ENCODE measurements around the gene TMEM248.

Gene TMEM248

DNA sequence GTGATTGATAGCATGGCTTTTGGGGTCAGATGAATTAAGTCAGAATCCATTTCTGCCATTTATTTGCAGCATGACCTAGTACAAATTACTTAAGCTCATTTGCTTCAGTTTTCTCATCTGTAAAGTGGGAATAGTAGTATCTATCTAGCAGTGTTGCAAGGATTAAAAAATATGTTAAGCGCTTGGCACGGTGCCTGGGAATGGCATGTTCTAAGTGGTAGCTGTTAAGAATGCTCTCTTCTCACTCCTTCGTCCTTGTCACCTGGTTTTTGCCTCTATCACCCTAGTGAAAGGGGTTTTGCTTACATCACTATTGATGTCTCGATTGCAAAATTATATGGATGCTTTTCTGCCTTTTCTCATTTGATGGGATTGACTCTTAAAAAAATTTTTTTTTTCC is 7.4 kb downstream of the TMEM248 start:
- H3F3A ChIP-seq (ENCODE audit: insufficient read depth, low read length): no peaks in the 10 kb centered on the region
- no peaks in the 10 kb centered on the region for H3K9me2 ChIP-seq (ENCODE audit: low read depth, low read length)
- H3K9me3 ChIP-seq (ENCODE audit: low read length): no peaks in the 10 kb centered on the region
- H3K27me3 ChIP-seq (ENCODE audit: insufficient read depth, low read length): no peaks in the 10 kb centered on the region
- peaks cover 39% of the 10 kb centered on the region for H3K36me3 ChIP-seq (ENCODE audit: insufficient read depth, low read length)
- no peak overlapping the region for H3K4me3 ChIP-seq (ENCODE audit: low read depth, low read length, poor library complexity, severe bottlenecking)
- TF ChIP-seq, protein P1, sequence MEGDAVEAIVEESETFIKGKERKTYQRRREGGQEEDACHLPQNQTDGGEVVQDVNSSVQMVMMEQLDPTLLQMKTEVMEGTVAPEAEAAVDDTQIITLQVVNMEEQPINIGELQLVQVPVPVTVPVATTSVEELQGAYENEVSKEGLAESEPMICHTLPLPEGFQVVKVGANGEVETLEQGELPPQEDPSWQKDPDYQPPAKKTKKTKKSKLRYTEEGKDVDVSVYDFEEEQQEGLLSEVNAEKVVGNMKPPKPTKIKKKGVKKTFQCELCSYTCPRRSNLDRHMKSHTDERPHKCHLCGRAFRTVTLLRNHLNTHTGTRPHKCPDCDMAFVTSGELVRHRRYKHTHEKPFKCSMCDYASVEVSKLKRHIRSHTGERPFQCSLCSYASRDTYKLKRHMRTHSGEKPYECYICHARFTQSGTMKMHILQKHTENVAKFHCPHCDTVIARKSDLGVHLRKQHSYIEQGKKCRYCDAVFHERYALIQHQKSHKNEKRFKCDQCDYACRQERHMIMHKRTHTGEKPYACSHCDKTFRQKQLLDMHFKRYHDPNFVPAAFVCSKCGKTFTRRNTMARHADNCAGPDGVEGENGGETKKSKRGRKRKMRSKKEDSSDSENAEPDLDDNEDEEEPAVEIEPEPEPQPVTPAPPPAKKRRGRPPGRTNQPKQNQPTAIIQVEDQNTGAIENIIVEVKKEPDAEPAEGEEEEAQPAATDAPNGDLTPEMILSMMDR (IDR thresholded peaks at IDR 0.05; ENCODE audit: low read length): no peak
- no peak for TF ChIP-seq EZH2 (IDR thresholded peaks at IDR 0.05; ENCODE audit: borderline replicate concordance, low read length)
- H3K27ac ChIP-seq (ENCODE audit: low read depth, low read length, poor library complexity, severe bottlenecking): no peak overlapping the region
- H4K20me1 ChIP-seq (ENCODE audit: insufficient read depth, low read length): no peaks in the 10 kb centered on the region
- no peak overlapping the region for H2AFZ ChIP-seq (ENCODE audit: low read length)
- no peak overlapping the region for H3K9ac ChIP-seq (ENCODE audit: low read length)
- no peak overlapping the region for H3K4me2 ChIP-seq (ENCODE audit: low read length)
- peaks cover 96% of the 10 kb centered on the region for H3K79me2 ChIP-seq (ENCODE audit: insufficient read depth, low read length)
- peaks cover 6% of the 10 kb centered on the region for H3K4me1 ChIP-seq (ENCODE audit: insufficient read depth, low read length, severe bottlenecking)

DNA sequence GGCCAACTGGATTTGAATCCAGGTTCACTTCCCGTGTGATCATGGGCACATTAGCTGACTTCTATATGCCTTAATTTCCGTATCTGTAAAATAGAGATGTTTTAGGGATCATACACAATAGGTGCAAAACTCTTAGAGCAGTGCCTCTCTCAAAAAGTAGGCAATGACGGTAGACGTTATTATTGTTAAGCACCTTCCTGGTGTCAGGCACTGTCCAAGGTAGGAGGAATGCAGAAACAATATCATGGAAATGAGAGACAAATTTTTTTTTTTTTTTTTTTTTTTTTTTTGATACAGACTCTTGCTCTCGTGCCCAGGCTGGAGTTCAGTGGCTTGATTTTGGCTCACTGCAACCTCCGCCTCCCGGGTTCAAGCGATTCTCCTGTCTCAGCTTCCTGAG is 8.1 kb downstream of the TMEM248 start:
- Histone ChIP-seq H4K20me1 (ENCODE audit: insufficient read depth, low read length) (no peaks in the 10 kb centered on the region), H3K79me2 (ENCODE audit: insufficient read depth, low read length) (peaks cover 94% of the 10 kb centered on the region), H3K9ac (ENCODE audit: low read length) (no peak overlapping the region), H3F3A (ENCODE audit: insufficient read depth, low read length) (no peaks in the 10 kb centered on the region), H3K36me3 (ENCODE audit: insufficient read depth, low read length) (peaks cover 31% of the 10 kb centered on the region), H3K9me2 (ENCODE audit: low read depth, low read length) (no peaks in the 10 kb centered on the region), H3K4me3 (ENCODE audit: low read depth, low read length, poor library complexity, severe bottlenecking) (no peak overlapping the region), H3K4me1 (ENCODE audit: insufficient read depth, low read length, severe bottlenecking) (peaks cover 4% of the 10 kb centered on the region), H3K27me3 (ENCODE audit: insufficient read depth, low read length) (no peaks in the 10 kb centered on the region), H3K27ac (ENCODE audit: low read depth, low read length, poor library complexity, severe bottlenecking) (no peak overlapping the region), H2AFZ (ENCODE audit: low read length) (no peak overlapping the region), H3K4me2 (ENCODE audit: low read length) (no peak overlapping the region), H3K9me3 (ENCODE audit: low read length) (no peaks in the 10 kb centered on the region)
- TF ChIP-seq, protein P1 (IDR thresholded peaks at IDR 0.05; ENCODE audit: low read length): no peak
- no peak for TF ChIP-seq EZH2 (IDR thresholded peaks at IDR 0.05; ENCODE audit: borderline replicate concordance, low read length)

DNA sequence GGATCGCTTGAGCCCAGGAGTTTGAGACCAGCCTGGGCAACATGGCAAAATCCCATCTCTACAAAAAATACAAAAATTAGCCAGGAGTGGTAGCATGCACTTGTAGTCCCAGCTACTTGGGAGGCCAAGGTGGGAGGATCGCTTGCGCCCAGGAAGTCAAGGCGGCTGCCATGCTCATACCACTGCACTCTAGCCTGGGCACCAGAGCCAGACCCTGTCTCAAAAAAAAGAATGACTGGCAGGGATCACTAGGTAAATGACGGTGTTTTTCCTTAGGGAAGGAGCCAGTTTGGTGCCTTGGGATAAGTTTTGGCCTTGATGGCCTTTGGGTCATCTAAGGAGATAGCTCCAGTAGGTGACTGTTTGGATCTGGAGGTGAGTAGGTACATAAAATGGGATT is 8.9 kb downstream of the TMEM248 start:
- Histone ChIP-seq H2AFZ (ENCODE audit: low read length) (no peak overlapping the region), H3K9me3 (ENCODE audit: low read length) (no peaks in the 10 kb centered on the region), H3K36me3 (ENCODE audit: insufficient read depth, low read length) (peaks cover 35% of the 10 kb centered on the region), H4K20me1 (ENCODE audit: insufficient read depth, low read length) (no peaks in the 10 kb centered on the region), H3F3A (ENCODE audit: insufficient read depth, low read length) (no peaks in the 10 kb centered on the region), H3K27me3 (ENCODE audit: insufficient read depth, low read length) (no peaks in the 10 kb centered on the region), H3K27ac (ENCODE audit: low read depth, low read length, poor library complexity, severe bottlenecking) (no peak overlapping the region), H3K9ac (ENCODE audit: low read length) (no peak overlapping the region), H3K9me2 (ENCODE audit: low read depth, low read length) (no peaks in the 10 kb centered on the region), H3K4me1 (ENCODE audit: insufficient read depth, low read length, severe bottlenecking) (peaks cover 4% of the 10 kb centered on the region), H3K79me2 (ENCODE audit: insufficient read depth, low read length) (peaks cover 95% of the 10 kb centered on the region), H3K4me3 (ENCODE audit: low read depth, low read length, poor library complexity, severe bottlenecking) (no peak overlapping the region), H3K4me2 (ENCODE audit: low read length) (no peak overlapping the region)
- TF ChIP-seq EZH2 (IDR thresholded peaks at IDR 0.05; ENCODE audit: borderline replicate concordance, low read length): no peak
- TF ChIP-seq, protein P1 (IDR thresholded peaks at IDR 0.05; ENCODE audit: low read length): no peak
